RKO (cell line): ENCODE data around the gene MANBA.

Experiments used
- DNase-seq: peaks from one replicate; pipeline ENCODE4 v3.0.0-alpha.2; 2016; ENCODE audit warnings: low spot score

The MANBA gene

GRCh38 chr4:102678107-102678506 is 82.7 kb downstream of the MANBA start:
- no peak for DNase-seq

- no peak for DNase-seq
Observed at GRCh38 chr4:102675141-102675540, 85.6 kb downstream of the MANBA start.

GRCh38 chr4:102667001-102667400 is 93.8 kb downstream of the MANBA start:
- no peak for DNase-seq

GRCh38 chr4:102665527-102665926 is 95.2 kb downstream of the MANBA start:
- no peak for DNase-seq

GRCh38 chr4:102663073-102663472 is 97.7 kb downstream of the MANBA start:
- DNase-seq = peak; percentile 49

- DNase-seq = no peak
Observed at GRCh38 chr4:102657206-102657605, 103.6 kb downstream of the MANBA start.

- no peak for DNase-seq
Observed at GRCh38 chr4:102647117-102647516, 113.7 kb downstream of the MANBA start.

- no peak for DNase-seq
Observed at GRCh38 chr4:102642631-102643298, 118.0 kb downstream of the MANBA start.

- no peak for DNase-seq
Observed at GRCh38 chr4:102641793-102642192, 119.0 kb downstream of the MANBA start.

- peak; percentile 23 for DNase-seq
Observed at GRCh38 chr4:102640669-102641068, 120.1 kb downstream of the MANBA start.

- no peak for DNase-seq
Observed at GRCh38 chr4:102639598-102639997, 121.2 kb downstream of the MANBA start.

GRCh38 chr4:102638621-102639020 is 122.1 kb downstream of the MANBA start:
- DNase-seq = no peak

GRCh38 chr4:102637391-102637790 is 123.4 kb downstream of the MANBA start:
- DNase-seq = no peak

GRCh38 chr4:102633100-102633499 is 127.7 kb downstream of the MANBA start:
- DNase-seq = no peak

GRCh38 chr4:102632241-102633065 is 128.3 kb downstream of the MANBA start:
- DNase-seq = no peak

GRCh38 chr4:102631616-102632015 is 129.2 kb downstream of the MANBA start:
- no peak for DNase-seq

GRCh38 chr4:102629673-102630072 is 131.1 kb downstream of the MANBA start:
- no peak for DNase-seq

GRCh38 chr4:102627831-102628523 is 132.8 kb downstream of the MANBA start:
- DNase-seq = peak; percentile 92

- DNase-seq = peak; percentile 58
Observed at GRCh38 chr4:102625232-102625930, 135.4 kb downstream of the MANBA start.

- no peak for DNase-seq
Observed at GRCh38 chr4:102624505-102624904, 136.3 kb downstream of the MANBA start.

GRCh38 chr4:102623622-102624021 is 137.1 kb downstream of the MANBA start:
- DNase-seq = peak; percentile 46
